GM10266 (cell line): Measurements from ENCODE around the gene CRYBG2.
A peak's percentile ranks its signal among the peaks of the same experiment; 100 is the strongest.

Experiments
- DNase-seq: peaks from one replicate; pipeline ENCODE4 v3.0.0; 2012; ENCODE audit errors: extremely low spot score
- CTCF ChIP-seq: IDR thresholded peaks from 2 replicates; pipeline ENCODE4 v1.5.1; 2012; ENCODE audit warnings: mild to moderate bottlenecking, low read depth; ENCODE audit not compliant: control insufficient read depth, insufficient read depth; ENCODE audit errors: missing control alignments

CRYBG2 gene

GRCh38 chr1:26290122-26290881 is 63.6 kb downstream of the CRYBG2 start:
- TF ChIP-seq CTCF: no peak

GRCh38 chr1:26289158-26290059 is 64.5 kb downstream of the CRYBG2 start:
- no peak for TF ChIP-seq CTCF
- DNase-seq: peak; percentile 68

More at GRCh38 chr1:26290122-26290881, 63.6 kb downstream of the CRYBG2 start:
- peak; percentile 24 for DNase-seq

GRCh38 chr1:26288311-26288941 is 65.5 kb downstream of the CRYBG2 start:
- TF ChIP-seq CTCF: no peak
- peak; percentile 38 for DNase-seq

- DNase-seq: no peak
- TF ChIP-seq CTCF: no peak
Measured at GRCh38 chr1:26287811-26288210, 66.1 kb downstream of the CRYBG2 start.

GRCh38 chr1:26287033-26287711 is 66.8 kb downstream of the CRYBG2 start:
- DNase-seq: peak; percentile 68
- TF ChIP-seq CTCF: no peak

GRCh38 chr1:26286064-26286416 is 67.9 kb downstream of the CRYBG2 start:
- no peak for DNase-seq
- no peak for TF ChIP-seq CTCF
